Subcutaneous abdominal adipose tissue (tissue), 5 donors: Measurements from ENCODE around the gene OPCML.

ENCODE experiments used
- H3K27ac ChIP-seq: one replicate; pipeline ENCODE4 v1.7.0; 2013; ENCODE audit warnings: low read depth, mild to moderate bottlenecking, inconsistent platforms, low read length, moderate library complexity
- H3K27me3 ChIP-seq, 5 donors: one replicate each; pipeline ENCODE4 v1.7.0; 2013; ENCODE audit warnings: low read length in 5 of 5, inconsistent platforms in 1 of 5; ENCODE audit not compliant: control insufficient read depth in 5 of 5, insufficient read depth in 4 of 5
- H3K36me3 ChIP-seq, 5 donors: one replicate each; pipeline ENCODE4 v1.7.0; 2013; ENCODE audit warnings: low read length in 5 of 5; ENCODE audit not compliant: control insufficient read depth in 5 of 5, insufficient read depth in 5 of 5
- H3K4me1 ChIP-seq, 5 donors: one replicate each; pipeline ENCODE4 v1.7.0; 2013; ENCODE audit warnings: low read length in 5 of 5, mild to moderate bottlenecking in 3 of 5, moderate library complexity in 1 of 5; ENCODE audit not compliant: control insufficient read depth in 5 of 5, insufficient read depth in 5 of 5
- H3K4me3 ChIP-seq, 5 donors: one replicate each; pipeline ENCODE4 v1.7.0; 2013; ENCODE audit warnings: low read length in 5 of 5, low read depth in 1 of 5
- H3K9ac ChIP-seq, 5 donors: one replicate each; pipeline ENCODE4 v1.7.0; 2013; ENCODE audit warnings: low read length in 5 of 5, mild to moderate bottlenecking in 4 of 5, moderate library complexity in 3 of 5
- H3K9me3 ChIP-seq, 5 donors: one replicate each; pipeline ENCODE4 v1.7.0; 2013; ENCODE audit warnings: low read length in 5 of 5; ENCODE audit not compliant: control insufficient read depth in 5 of 5
- donor health status: healthy.
- donor health status: healthy.
- donor health status: healthy.
- donor health status: healthy.
- donor health status: healthy.

Gene OPCML

DNA sequence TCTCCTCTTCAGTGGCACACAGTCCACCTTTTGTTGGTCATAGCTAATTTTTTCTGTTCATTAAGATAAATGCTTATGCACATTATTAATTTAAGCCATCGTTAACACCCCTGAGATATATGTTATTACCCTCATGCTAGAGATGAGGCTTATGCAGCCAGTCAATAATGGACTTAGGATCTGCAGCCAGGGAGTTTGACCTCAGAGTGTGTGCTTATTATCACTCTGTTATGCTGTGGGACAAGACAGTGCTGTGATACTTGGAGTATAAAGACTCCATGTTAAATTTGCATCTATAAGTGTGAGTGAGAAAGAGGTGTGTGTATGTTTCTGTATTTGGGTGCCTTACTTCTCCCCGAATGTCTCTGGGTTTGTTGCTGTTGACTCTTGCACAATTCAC, 969.3 kb downstream of the OPCML start:
- Histone ChIP-seq H3K27me3 (peaks cover 0 to 2% (median 0%) of the 10 kb centered on the region in 5 donors), H3K9me3 (no peaks in the 10 kb centered on the region), H3K27ac (no peak overlapping the region), H3K9ac (no peak overlapping the region), H3K36me3 (no peaks in the 10 kb centered on the region), H3K4me1 (peaks cover 0 to 3% (median 0%) of the 10 kb centered on the region in 5 donors), H3K4me3 (no peak overlapping the region)

DNA sequence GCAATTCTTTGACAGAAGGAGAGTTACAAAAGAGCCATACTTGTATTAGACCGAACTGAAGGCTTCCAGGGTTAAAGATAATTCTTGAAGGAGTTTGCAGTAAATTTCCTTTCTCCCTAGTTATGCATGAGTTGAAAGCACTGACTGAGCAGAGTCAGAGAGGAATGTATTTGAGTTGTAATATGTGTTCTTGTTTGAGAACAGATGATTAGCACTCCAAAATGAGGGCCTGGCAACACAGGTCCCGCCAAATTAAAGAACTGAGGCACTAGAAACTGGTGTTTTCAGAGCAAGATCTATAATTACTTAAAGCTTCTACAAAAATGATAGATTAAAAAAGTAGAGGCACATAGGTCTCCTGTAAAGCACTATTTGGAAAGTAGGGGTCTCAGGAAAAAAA, 970.4 kb downstream of the OPCML start:
- Histone ChIP-seq H3K4me3 (no peak overlapping the region), H3K9me3 (no peaks in the 10 kb centered on the region), H3K4me1 (peaks cover 0 to 3% (median 0%) of the 10 kb centered on the region in 5 donors), H3K27ac (no peak overlapping the region), H3K27me3 (peaks cover 0 to 2% (median 0%) of the 10 kb centered on the region in 5 donors), H3K9ac (no peak overlapping the region), H3K36me3 (no peaks in the 10 kb centered on the region)

DNA sequence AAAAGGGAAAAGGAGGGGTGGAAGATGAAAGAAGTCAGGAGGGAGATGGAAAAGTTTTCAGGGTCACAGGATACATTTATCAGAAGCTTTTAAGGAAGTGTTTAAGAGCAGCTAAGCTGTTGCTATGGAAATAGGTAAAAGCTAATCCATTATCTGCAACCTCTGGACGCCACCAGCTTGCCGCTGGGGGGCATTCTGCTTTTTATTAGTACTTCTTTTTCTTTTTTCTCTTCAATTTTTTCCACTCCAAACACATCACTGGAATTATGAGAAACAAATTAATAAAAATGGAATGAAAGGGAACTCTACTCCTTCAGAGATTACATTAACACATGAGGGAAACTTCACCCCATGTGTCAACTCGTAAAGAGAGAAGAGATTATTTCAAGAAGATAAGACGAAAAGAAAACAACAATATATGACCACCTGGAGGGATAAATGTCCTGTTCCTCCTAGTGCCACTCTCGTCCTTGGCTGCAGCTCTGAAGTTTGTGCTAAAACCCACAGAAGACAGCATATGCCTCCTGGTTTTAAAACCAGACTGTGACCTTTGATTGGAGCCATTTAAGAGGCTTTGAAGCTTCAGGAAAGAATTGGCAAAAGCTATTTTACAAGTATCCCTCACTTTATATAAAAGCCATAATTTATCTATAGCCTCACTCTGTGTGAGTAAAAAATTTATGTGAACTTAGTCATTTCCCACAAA, 972.8 kb downstream of the OPCML start:
- Histone ChIP-seq H3K9ac (no peak overlapping the region), H3K9me3 (no peaks in the 10 kb centered on the region), H3K27ac (no peak overlapping the region), H3K4me3 (no peak overlapping the region), H3K27me3 (peaks cover 0 to 2% (median 0%) of the 10 kb centered on the region in 5 donors), H3K4me1 (peaks cover 0 to 3% (median 0%) of the 10 kb centered on the region in 5 donors), H3K36me3 (no peaks in the 10 kb centered on the region)

DNA sequence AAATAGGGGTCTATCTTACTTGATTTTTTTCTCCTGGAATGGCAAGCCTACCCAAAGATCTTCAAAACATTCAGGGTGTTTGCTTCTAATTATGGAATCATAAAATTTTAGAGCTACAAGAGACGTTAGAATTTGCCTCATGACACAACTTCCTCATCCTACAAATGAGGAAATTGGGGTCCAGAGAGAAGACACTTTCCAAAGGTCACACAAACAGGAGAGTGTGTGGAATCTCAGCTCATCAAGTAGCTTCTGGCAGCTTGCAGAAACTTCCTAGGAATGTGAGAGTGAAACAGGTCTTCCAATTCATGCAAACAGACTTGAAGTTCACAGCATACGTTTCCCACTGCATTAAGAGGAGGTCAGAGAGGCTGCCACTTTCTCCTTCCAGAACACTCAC, 976.0 kb downstream of the OPCML start:
- Histone ChIP-seq H3K9ac (no peak overlapping the region), H3K4me3 (no peak overlapping the region), H3K27me3 (peaks cover 0 to 2% (median 0%) of the 10 kb centered on the region in 5 donors), H3K36me3 (no peaks in the 10 kb centered on the region), H3K4me1 (no peaks in the 10 kb centered on the region), H3K9me3 (peaks cover 0 to 8% (median 7%) of the 10 kb centered on the region in 5 donors), H3K27ac (no peak overlapping the region)

- Histone ChIP-seq H3K36me3 (no peaks in the 10 kb centered on the region), H3K27me3 (no peaks in the 10 kb centered on the region), H3K9me3 (peaks cover 0 to 13% (median 7%) of the 10 kb centered on the region in 5 donors), H3K4me1 (no peaks in the 10 kb centered on the region), H3K4me3 (no peak overlapping the region), H3K9ac (no peak overlapping the region), H3K27ac (no peak overlapping the region)
These were observed 976.7 kb downstream of the OPCML start for GRCh38 chr11:132555617-132556016.

DNA sequence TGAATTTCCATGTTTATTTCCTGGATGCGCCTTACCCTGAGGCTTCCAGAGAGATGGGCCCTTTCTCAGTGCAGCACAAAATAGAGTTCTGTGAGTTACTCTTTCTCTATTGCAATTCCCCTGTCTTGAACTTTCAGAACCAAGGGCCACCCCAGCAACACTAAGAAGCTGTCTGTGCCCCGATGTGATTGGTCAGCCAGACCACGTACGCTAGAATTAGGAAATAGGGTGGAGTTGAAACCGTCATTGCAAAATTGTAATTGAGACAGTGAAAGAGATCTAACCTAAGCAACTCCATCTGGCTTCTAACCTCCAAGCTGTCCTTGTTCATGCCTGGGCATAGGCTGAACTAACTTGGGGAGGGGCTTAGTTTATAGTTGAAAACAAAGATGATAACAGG, 981.3 kb downstream of the OPCML start:
- peaks cover 0 to 16% (median 7%) of the 10 kb centered on the region in 5 donors for H3K9me3 ChIP-seq
- no peaks in the 10 kb centered on the region for H3K4me1 ChIP-seq
- H3K36me3 ChIP-seq = no peaks in the 10 kb centered on the region
- H3K9ac ChIP-seq = no peak overlapping the region
- H3K27ac ChIP-seq = no peak overlapping the region
- no peaks in the 10 kb centered on the region for H3K27me3 ChIP-seq
- no peak overlapping the region for H3K4me3 ChIP-seq

DNA sequence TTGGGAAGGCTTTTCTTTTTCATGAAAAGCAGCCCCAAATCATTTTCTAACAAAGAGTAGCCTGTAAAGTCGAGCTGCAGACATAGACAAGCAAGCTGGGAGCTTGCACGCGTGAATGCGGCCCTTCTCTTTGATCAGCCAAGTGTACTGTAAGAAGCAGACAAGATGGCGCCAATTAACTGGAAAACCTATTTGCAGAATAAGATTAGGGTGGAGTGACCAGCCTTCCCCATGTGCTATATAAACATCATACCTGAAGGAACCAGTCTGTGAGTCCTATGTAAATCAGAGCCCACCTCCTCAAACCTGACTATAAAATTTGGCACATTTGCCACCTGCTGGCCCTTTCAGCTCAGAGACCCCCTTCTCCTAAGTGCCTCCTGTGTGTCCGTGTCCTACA, 982.7 kb downstream of the OPCML start:
- no peaks in the 10 kb centered on the region for H3K27me3 ChIP-seq
- peaks cover 0 to 16% (median 7%) of the 10 kb centered on the region in 5 donors for H3K9me3 ChIP-seq
- no peaks in the 10 kb centered on the region for H3K4me1 ChIP-seq
- no peak overlapping the region for H3K4me3 ChIP-seq
- no peaks in the 10 kb centered on the region for H3K36me3 ChIP-seq
- no peak overlapping the region for H3K27ac ChIP-seq
- no peak overlapping the region for H3K9ac ChIP-seq

DNA sequence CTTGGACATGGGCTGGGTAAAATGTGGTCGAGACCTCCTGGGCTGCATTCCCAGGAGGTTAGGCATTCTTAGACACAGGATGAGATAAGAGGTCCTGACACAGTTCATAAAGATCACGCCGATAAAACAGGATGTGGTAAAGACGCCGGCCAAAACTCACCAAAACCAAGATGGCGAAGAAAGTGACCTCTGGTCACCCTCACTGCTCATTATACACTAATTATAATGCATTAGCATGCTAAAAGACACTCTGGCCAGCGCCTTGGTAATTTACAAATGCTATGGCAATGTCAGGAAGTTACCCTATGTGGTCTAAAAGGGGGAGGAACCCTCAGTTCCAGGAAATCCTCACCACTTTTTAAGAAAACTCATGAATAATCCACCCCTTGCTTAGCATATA, 983.3 kb downstream of the OPCML start:
- H3K27me3 ChIP-seq = no peaks in the 10 kb centered on the region
- no peaks in the 10 kb centered on the region for H3K36me3 ChIP-seq
- no peaks in the 10 kb centered on the region for H3K4me1 ChIP-seq
- no peak overlapping the region for H3K4me3 ChIP-seq
- H3K27ac ChIP-seq = no peak overlapping the region
- H3K9ac ChIP-seq = no peak overlapping the region
- peaks cover 0 to 16% (median 7%) of the 10 kb centered on the region in 5 donors for H3K9me3 ChIP-seq

DNA sequence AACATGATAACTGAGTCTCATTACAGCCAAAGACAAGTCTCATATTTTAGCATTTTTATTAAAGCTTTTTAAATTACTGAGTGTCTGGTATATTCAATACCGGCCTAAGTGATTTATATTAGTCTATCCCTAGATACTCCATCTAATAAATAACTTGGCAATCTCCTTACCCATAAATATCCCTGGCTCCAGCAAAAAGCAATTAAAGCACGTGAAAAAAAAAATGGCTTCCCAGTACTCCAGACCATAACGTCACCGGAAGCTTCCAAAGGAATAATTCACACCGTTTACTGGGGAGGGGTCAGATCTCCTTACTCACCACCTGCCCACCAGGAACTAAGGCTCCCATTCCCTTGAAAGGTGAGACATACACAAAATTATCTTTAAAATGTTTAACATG, 988.3 kb downstream of the OPCML start:
- H3K9ac ChIP-seq = no peak overlapping the region
- H3K9me3 ChIP-seq = peaks cover 0 to 2% (median 0%) of the 10 kb centered on the region in 5 donors
- H3K27me3 ChIP-seq = no peaks in the 10 kb centered on the region
- peaks cover 0 to 3% (median 0%) of the 10 kb centered on the region in 5 donors for H3K4me1 ChIP-seq
- no peak overlapping the region for H3K27ac ChIP-seq
- H3K4me3 ChIP-seq = no peak overlapping the region
- H3K36me3 ChIP-seq = no peaks in the 10 kb centered on the region

- H3K9me3 ChIP-seq = peaks cover 0 to 2% (median 0%) of the 10 kb centered on the region in 5 donors
- H3K27me3 ChIP-seq = no peaks in the 10 kb centered on the region
- no peaks in the 10 kb centered on the region for H3K36me3 ChIP-seq
- no peak overlapping the region for H3K27ac ChIP-seq
- H3K4me1 ChIP-seq = peaks cover 0 to 3% (median 0%) of the 10 kb centered on the region in 5 donors
- no peak overlapping the region for H3K9ac ChIP-seq
- H3K4me3 ChIP-seq = no peak overlapping the region
These were observed 990.5 kb downstream of the OPCML start for GRCh38 chr11:132541794-132542193.
